22Rv1 (cell line): ENCODE results near the gene LTBP1.

Experiments
- H3K27ac ChIP-seq: fragments of 450-650 bp; 2 replicates; pipeline ENCODE4 v1.5.1; 2017
- ZFX ChIP-seq: fragments of 450-650 bp; IDR thresholded peaks from 2 replicates; pipeline ENCODE4 v1.6.1; 2017; ENCODE audit warnings: antibody characterized with exemption, borderline replicate concordance
- TF ChIP-seq, protein P1 (sequence below): fragments of 450-650 bp; IDR thresholded peaks from 2 replicates; pipeline ENCODE4 v1.5.1; 2017; ENCODE audit warnings: mild to moderate bottlenecking

LTBP1 gene

DNA sequence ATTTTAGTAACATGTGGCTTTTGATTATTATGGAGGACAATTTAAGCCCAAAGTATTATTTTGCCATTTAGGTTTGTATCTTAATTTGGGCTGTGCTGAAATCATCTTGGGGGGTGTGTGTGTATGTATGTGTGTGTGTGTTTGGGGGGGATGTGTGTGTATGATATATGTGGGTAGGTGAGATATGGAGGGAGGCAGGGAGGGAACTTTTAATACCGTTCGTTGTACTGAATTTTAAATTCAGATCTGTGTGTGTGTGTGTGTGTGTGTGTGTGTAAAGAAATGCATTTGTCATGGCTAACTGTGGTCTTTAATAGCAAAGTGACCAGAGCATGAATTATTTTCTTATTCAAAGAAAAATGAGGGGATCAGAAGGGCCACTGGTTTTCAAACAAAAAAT, 113.7 kb downstream of the LTBP1 start:
- TF ChIP-seq, protein P1, sequence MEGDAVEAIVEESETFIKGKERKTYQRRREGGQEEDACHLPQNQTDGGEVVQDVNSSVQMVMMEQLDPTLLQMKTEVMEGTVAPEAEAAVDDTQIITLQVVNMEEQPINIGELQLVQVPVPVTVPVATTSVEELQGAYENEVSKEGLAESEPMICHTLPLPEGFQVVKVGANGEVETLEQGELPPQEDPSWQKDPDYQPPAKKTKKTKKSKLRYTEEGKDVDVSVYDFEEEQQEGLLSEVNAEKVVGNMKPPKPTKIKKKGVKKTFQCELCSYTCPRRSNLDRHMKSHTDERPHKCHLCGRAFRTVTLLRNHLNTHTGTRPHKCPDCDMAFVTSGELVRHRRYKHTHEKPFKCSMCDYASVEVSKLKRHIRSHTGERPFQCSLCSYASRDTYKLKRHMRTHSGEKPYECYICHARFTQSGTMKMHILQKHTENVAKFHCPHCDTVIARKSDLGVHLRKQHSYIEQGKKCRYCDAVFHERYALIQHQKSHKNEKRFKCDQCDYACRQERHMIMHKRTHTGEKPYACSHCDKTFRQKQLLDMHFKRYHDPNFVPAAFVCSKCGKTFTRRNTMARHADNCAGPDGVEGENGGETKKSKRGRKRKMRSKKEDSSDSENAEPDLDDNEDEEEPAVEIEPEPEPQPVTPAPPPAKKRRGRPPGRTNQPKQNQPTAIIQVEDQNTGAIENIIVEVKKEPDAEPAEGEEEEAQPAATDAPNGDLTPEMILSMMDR = no peak
- TF ChIP-seq ZFX = no peak
- no peak overlapping the region for H3K27ac ChIP-seq

DNA sequence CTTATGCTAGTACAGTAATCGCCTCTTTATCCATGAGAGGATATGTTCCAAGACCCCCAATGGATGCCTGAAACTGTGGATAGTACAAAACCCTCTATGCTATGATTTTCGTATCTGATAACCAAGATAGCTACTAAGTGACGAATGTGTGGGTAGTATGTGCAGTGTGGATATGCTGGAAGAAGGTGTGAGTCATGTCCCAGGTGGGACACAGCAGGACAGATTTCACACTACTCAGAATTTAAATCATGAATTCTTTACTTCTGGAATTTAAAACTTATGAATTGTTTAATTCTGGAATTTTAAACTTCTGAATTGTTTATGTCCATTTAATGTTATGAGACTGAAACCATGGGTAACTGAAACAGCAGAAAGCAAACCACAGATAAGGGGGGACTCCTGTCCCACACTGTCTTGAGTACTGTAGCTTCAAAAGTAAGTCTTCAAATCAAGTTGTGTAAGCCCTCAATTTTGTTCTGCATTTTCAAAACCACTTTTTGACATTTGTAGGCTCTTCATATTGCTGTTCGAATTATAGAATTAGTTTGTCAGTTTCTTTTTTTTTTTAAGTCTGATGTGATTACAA, 116.0 kb downstream of the LTBP1 start:
- no peak overlapping the region for H3K27ac ChIP-seq
- TF ChIP-seq, protein P1 = no peak
- no peak for TF ChIP-seq ZFX

GRCh38 chr2:33064349-33064801, 117.6 kb downstream of the LTBP1 start:
- peak overlapping the region; percentile 29 for H3K27ac ChIP-seq
- TF ChIP-seq ZFX = no peak
- TF ChIP-seq, protein P1 = no peak

- TF ChIP-seq, protein P1 = no peak
- TF ChIP-seq ZFX = no peak
- H3K27ac ChIP-seq = no peak overlapping the region
These were observed 120.8 kb downstream of the LTBP1 start for GRCh38 chr2:33067598-33067997.

DNA sequence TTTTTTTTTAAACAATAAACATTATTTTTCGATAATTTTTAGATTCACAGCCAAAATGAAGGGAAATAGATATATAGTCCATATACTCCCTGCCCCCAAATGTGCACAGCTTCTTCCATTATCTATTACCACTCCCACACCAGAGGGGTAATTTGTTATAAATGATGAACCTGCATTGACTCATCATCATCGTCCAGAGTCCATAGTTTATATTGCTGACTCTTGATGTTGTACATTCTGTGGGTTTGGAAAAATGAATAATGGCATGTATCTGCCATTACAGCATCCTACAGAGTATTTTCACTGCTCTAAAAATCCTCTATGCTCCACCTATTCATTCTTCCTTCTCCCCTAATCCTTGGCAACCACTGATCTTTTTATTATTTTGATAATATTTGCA, 121.5 kb downstream of the LTBP1 start:
- H3K27ac ChIP-seq = no peak overlapping the region
- TF ChIP-seq ZFX = no peak
- TF ChIP-seq, protein P1 = no peak

GRCh38 chr2:33069894-33070651, 123.3 kb downstream of the LTBP1 start:
- TF ChIP-seq, protein P1 = no peak
- H3K27ac ChIP-seq = no peak overlapping the region

DNA sequence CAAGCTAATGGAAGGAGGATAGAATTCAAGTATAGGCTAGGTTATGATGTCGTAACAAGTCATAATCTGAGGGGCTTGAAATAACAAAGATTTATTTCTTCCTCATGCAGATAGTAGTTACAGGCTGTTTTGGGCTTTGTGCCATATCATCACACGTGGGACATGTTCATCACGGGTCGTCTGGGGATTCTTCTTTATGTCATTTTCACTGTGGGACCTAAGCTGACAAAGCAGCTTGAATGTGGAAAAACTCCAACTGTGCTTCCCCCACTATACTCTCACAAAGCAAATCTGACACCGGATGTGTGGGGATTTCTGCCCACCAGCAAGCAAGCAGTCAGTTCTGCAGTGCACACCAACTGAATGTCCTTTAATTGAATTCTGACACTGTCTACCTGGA, 124.8 kb downstream of the LTBP1 start:
- no peak overlapping the region for H3K27ac ChIP-seq
- TF ChIP-seq, protein P1 = no peak
- TF ChIP-seq ZFX = no peak
